Chondrocyte (in vitro differentiated cells): ENCODE measurements around the gene UNC13C. TPM values are rescaled to one million over a fixed set of nuclear protein-coding genes. Genes with fewer than 3 reads are reported as not detected.

Source experiments
- DNase-seq: peaks from one replicate; pipeline ENCODE4 v3.0.0; 2021; ENCODE audit warnings: mixed read lengths, low spot score
- H3K27ac Mint-ChIP-seq: one replicate; pipeline ENCODE4 v1.8.0; 2021; ENCODE audit warnings: mild to moderate bottlenecking, moderate library complexity, mixed read lengths; ENCODE audit not compliant: unreplicated experiment
- H3K27me3 Mint-ChIP-seq: 2 replicates; pipeline ENCODE4 v1.8.0; 2021; ENCODE audit warnings: low read depth, mixed read lengths
- H3K36me3 Mint-ChIP-seq: 2 replicates; pipeline ENCODE4 v1.8.0; 2021; ENCODE audit warnings: low read depth, mixed read lengths
- H3K4me1 Mint-ChIP-seq: 2 replicates; pipeline ENCODE4 v1.8.0; 2021; ENCODE audit warnings: low read depth, mild to moderate bottlenecking, mixed read lengths
- H3K4me3 Mint-ChIP-seq: one replicate; pipeline ENCODE4 v1.8.0; 2021; ENCODE audit warnings: mild to moderate bottlenecking, moderate library complexity, mixed read lengths; ENCODE audit not compliant: unreplicated experiment
- H3K9me3 Mint-ChIP-seq: 2 replicates; pipeline ENCODE4 v1.8.0; 2021; ENCODE audit warnings: low read depth, mixed read lengths
- CTCF ChIP-seq: fragments of 200-600 bp; sonication (generic); IDR thresholded peaks from 2 replicates; pipeline ENCODE4 v1.5.0; 2021; ENCODE audit warnings: antibody characterized with exemption, mild to moderate bottlenecking, moderate library complexity
- total RNA-seq: library from RNA; stranded (reverse); gene quantifications from 3 replicates; pipeline ENCODE4 v1.2.1, GENCODE V29; 2021

Gene UNC13C
- total RNA-seq, 1 donor from 2014 or later = 0.15 TPM

- no peaks in the 10 kb centered on the region for H3K4me1 Mint-ChIP-seq
- H3K9me3 Mint-ChIP-seq = peaks cover 15% of the 10 kb centered on the region
- TF ChIP-seq CTCF = no peak
- DNase-seq = no peak
- H3K36me3 Mint-ChIP-seq = no peaks in the 10 kb centered on the region
- H3K27ac Mint-ChIP-seq = no peak overlapping the region
- no peaks in the 10 kb centered on the region for H3K27me3 Mint-ChIP-seq
- no peak overlapping the region for H3K4me3 Mint-ChIP-seq
Observed at GRCh38 chr15:54017251-54017650, 39.0 kb downstream of the UNC13C start.

- H3K9me3 Mint-ChIP-seq = peaks cover 21% of the 10 kb centered on the region
- no peak for DNase-seq
- H3K36me3 Mint-ChIP-seq = no peaks in the 10 kb centered on the region
- H3K4me3 Mint-ChIP-seq = no peak overlapping the region
- no peak overlapping the region for H3K27ac Mint-ChIP-seq
- H3K4me1 Mint-ChIP-seq = no peaks in the 10 kb centered on the region
- TF ChIP-seq CTCF = no peak
- H3K27me3 Mint-ChIP-seq = no peaks in the 10 kb centered on the region
Observed at GRCh38 chr15:54017959-54018358, 39.7 kb downstream of the UNC13C start.

- H3K36me3 Mint-ChIP-seq = no peaks in the 10 kb centered on the region
- no peak for TF ChIP-seq CTCF
Observed at GRCh38 chr15:54026258-54026657, 48.0 kb downstream of the UNC13C start.

GRCh38 chr15:54026891-54027290, 48.6 kb downstream of the UNC13C start:
- H3K27ac Mint-ChIP-seq = no peak overlapping the region
- no peak overlapping the region for H3K4me3 Mint-ChIP-seq
- no peak for TF ChIP-seq CTCF
- H3K36me3 Mint-ChIP-seq = no peaks in the 10 kb centered on the region
- H3K9me3 Mint-ChIP-seq = peaks cover 18% of the 10 kb centered on the region
- H3K4me1 Mint-ChIP-seq = no peaks in the 10 kb centered on the region
- no peaks in the 10 kb centered on the region for H3K27me3 Mint-ChIP-seq
- DNase-seq = no peak

More at GRCh38 chr15:54026258-54026657, 48.0 kb downstream of the UNC13C start:
- Mint-ChIP-seq H3K4me3 (no peak overlapping the region), H3K27ac (no peak overlapping the region), H3K27me3 (no peaks in the 10 kb centered on the region), H3K4me1 (no peaks in the 10 kb centered on the region), H3K9me3 (peaks cover 21% of the 10 kb centered on the region)
- no peak for DNase-seq

GRCh38 chr15:54029081-54029480, 50.8 kb downstream of the UNC13C start:
- Mint-ChIP-seq H3K9me3 (peaks cover 4% of the 10 kb centered on the region), H3K4me1 (no peaks in the 10 kb centered on the region), H3K4me3 (no peak overlapping the region), H3K27me3 (no peaks in the 10 kb centered on the region), H3K36me3 (no peaks in the 10 kb centered on the region), H3K27ac (no peak overlapping the region)
- no peak for DNase-seq
- TF ChIP-seq CTCF = no peak
